Panc1 (cell line): ENCODE data around the gene MAPK11.

Experiments used
- POLR2AphosphoS5 ChIP-seq: IDR thresholded peaks from 2 replicates; pipeline ENCODE4 v1.6.1; 2012; ENCODE audit warnings: mild to moderate bottlenecking, low read depth, low read length, moderate library complexity
- SIN3A ChIP-seq: IDR thresholded peaks from 2 replicates; pipeline ENCODE4 v1.6.1; 2012; ENCODE audit warnings: low read depth, mild to moderate bottlenecking, low read length, moderate library complexity, borderline replicate concordance; ENCODE audit not compliant: insufficient read depth
- TCF7L2 ChIP-seq: IDR thresholded peaks from 2 replicates; pipeline ENCODE4 v1.6.1; 2011; ENCODE audit warnings: mild to moderate bottlenecking, low read depth, low read length, inconsistent platforms
- TF ChIP-seq, protein P1 (sequence below): fragments of 450-650 bp; IDR thresholded peaks from 2 replicates; pipeline ENCODE4 v1.5.1; 2017; ENCODE audit warnings: mild to moderate bottlenecking
- TF ChIP-seq, protein P2 (sequence below), 2 experiments: IDR thresholded peaks; 2 replicates each; pipeline ENCODE4 v1.6.1; 2011 to 2012; ENCODE audit warnings: low read depth in 2 of 2, control low read depth in 1 of 2, low read length in 1 of 2, mild to moderate bottlenecking in 1 of 2, moderate library complexity in 1 of 2; ENCODE audit not compliant: insufficient read depth in 1 of 2

DNA sequence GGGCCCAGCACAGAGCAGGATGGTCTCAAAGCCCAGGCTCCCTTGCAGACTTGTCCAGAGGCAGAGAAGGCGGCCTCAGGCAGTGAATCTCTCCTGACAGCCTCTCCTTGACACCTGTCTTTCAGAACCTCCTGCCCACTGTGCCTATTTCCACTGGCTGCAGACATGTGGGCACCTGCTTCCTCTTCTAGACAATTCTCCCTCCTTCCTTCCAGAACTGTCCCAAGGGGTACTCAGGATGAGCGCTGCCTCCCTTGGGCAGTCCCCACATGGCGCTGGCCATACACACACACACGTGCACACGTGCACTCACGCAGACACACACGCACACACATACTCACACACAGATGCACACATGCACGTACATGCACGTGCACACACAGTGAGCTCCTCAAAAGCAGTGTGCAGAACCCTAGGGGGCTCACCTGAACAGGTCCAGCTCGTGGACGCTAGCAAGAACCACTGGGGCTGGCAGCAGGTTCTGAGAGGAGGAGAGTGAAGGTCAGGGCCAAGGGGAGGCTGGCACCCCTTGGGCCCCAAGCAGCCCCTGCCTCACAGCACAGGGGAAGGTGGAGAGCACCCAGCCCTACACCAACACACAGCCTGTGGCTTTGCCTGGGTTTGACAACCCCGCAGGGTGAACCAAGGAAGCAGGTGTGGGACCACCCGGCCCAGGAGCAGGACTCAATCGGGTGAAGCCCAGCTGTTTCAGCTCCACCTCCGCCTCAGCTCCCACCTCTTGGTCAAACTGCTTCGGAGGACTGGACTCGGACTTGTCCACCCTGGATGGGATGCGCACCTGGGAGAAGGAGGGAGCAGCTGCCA is 45.3 kb upstream of the MAPK11 start:
- TF ChIP-seq, protein P1, sequence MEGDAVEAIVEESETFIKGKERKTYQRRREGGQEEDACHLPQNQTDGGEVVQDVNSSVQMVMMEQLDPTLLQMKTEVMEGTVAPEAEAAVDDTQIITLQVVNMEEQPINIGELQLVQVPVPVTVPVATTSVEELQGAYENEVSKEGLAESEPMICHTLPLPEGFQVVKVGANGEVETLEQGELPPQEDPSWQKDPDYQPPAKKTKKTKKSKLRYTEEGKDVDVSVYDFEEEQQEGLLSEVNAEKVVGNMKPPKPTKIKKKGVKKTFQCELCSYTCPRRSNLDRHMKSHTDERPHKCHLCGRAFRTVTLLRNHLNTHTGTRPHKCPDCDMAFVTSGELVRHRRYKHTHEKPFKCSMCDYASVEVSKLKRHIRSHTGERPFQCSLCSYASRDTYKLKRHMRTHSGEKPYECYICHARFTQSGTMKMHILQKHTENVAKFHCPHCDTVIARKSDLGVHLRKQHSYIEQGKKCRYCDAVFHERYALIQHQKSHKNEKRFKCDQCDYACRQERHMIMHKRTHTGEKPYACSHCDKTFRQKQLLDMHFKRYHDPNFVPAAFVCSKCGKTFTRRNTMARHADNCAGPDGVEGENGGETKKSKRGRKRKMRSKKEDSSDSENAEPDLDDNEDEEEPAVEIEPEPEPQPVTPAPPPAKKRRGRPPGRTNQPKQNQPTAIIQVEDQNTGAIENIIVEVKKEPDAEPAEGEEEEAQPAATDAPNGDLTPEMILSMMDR = no peak
- TF ChIP-seq, protein P2, sequence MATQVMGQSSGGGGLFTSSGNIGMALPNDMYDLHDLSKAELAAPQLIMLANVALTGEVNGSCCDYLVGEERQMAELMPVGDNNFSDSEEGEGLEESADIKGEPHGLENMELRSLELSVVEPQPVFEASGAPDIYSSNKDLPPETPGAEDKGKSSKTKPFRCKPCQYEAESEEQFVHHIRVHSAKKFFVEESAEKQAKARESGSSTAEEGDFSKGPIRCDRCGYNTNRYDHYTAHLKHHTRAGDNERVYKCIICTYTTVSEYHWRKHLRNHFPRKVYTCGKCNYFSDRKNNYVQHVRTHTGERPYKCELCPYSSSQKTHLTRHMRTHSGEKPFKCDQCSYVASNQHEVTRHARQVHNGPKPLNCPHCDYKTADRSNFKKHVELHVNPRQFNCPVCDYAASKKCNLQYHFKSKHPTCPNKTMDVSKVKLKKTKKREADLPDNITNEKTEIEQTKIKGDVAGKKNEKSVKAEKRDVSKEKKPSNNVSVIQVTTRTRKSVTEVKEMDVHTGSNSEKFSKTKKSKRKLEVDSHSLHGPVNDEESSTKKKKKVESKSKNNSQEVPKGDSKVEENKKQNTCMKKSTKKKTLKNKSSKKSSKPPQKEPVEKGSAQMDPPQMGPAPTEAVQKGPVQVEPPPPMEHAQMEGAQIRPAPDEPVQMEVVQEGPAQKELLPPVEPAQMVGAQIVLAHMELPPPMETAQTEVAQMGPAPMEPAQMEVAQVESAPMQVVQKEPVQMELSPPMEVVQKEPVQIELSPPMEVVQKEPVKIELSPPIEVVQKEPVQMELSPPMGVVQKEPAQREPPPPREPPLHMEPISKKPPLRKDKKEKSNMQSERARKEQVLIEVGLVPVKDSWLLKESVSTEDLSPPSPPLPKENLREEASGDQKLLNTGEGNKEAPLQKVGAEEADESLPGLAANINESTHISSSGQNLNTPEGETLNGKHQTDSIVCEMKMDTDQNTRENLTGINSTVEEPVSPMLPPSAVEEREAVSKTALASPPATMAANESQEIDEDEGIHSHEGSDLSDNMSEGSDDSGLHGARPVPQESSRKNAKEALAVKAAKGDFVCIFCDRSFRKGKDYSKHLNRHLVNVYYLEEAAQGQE (IDR thresholded peaks at IDR 0.05; ENCODE audit: insufficient read depth in 1 of 2, low read depth in 2 of 2, low read length in 1 of 2) = no peak
- TF ChIP-seq POLR2AphosphoS5 (no peak), SIN3A (no peak), TCF7L2 (no peak)
